Fibroblast of lung (primary cell): ENCODE results near the gene SURF1. TPM values are rescaled to one million over a fixed set of nuclear protein-coding genes. Genes with fewer than 3 reads are reported as not detected.

Source experiments
- DNase-seq, 2 donors: peaks; one replicate each; pipeline versions ENCODE4 v3.0.0 to v3.0.0-alpha.2; 2010; ENCODE audit warnings: low read depth in 2 of 2
- H2AFZ ChIP-seq: 2 replicates; pipeline ENCODE4 v1.5.1; 2012; ENCODE audit warnings: low read length, control low read depth, inconsistent platforms
- H3K27ac ChIP-seq: 2 replicates; pipeline ENCODE4 v1.5.1; 2011; ENCODE audit warnings: low read length, control low read depth; ENCODE audit not compliant: insufficient read depth
- H3K27me3 ChIP-seq: 2 replicates; pipeline ENCODE4 v1.5.1; 2011; ENCODE audit warnings: mild to moderate bottlenecking, low read length; ENCODE audit not compliant: control insufficient read depth, insufficient read depth
- H3K36me3 ChIP-seq: 2 replicates; pipeline ENCODE4 v1.5.1; 2011; ENCODE audit warnings: low read length; ENCODE audit not compliant: control insufficient read depth, insufficient read depth
- H3K4me1 ChIP-seq: 2 replicates; pipeline ENCODE4 v1.5.1; 2011; ENCODE audit warnings: low read length; ENCODE audit not compliant: control insufficient read depth, insufficient read depth; ENCODE audit errors: extremely low read depth
- H3K4me2 ChIP-seq: 2 replicates; pipeline ENCODE4 v1.5.1; 2011; ENCODE audit warnings: low read length, control low read depth; ENCODE audit not compliant: insufficient read depth; ENCODE audit errors: extremely low read depth
- H3K4me3 ChIP-seq, 4 experiments: fragments of 200-600 bp in 1 of 4; sonication (generic) in 1 of 4; replicated peaks in 1 of 4; 2 replicates each; pipeline ENCODE4 v1.5.1; 2011 to 2016; ENCODE audit warnings: low read length in 4 of 4, low read depth in 3 of 4, mild to moderate bottlenecking in 3 of 4, control low read depth in 2 of 4, inconsistent platforms in 1 of 4, mixed read lengths in 1 of 4; ENCODE audit not compliant: insufficient read depth in 1 of 4; ENCODE audit errors: control extremely low read depth in 1 of 4
- H3K79me2 ChIP-seq: 2 replicates; pipeline ENCODE4 v1.5.1; 2012; ENCODE audit warnings: mild to moderate bottlenecking, low read length, inconsistent platforms; ENCODE audit not compliant: control insufficient read depth, insufficient read depth
- H3K9ac ChIP-seq: 2 replicates; pipeline ENCODE4 v1.5.1; 2011; ENCODE audit warnings: mild to moderate bottlenecking, low read length, control low read depth; ENCODE audit not compliant: insufficient read depth
- H3K9me3 ChIP-seq: 2 replicates; pipeline ENCODE4 v1.5.1; 2012; ENCODE audit warnings: low read depth, low read length; ENCODE audit not compliant: control insufficient read depth, insufficient read depth
- H4K20me1 ChIP-seq: 2 replicates; pipeline ENCODE4 v1.5.1; 2011; ENCODE audit warnings: low read length; ENCODE audit not compliant: control insufficient read depth, insufficient read depth; ENCODE audit errors: extremely low read depth
- EZH2 ChIP-seq: IDR thresholded peaks from 2 replicates; pipeline ENCODE4 v1.5.1; 2012; ENCODE audit warnings: low read length, control low read depth, mild to moderate bottlenecking; ENCODE audit errors: missing control alignments
- polyA plus RNA-seq, 2 donors: library from polyadenylated mRNA; depleted of rRNA in 1 of 2; stranded (reverse) in 1 of 2; unstranded in 1 of 2; fragments of >200 nt; gene quantifications; 2 replicates each; pipeline ENCODE4 v1.2.1, GENCODE V29; 2011 to 2012; ENCODE audit warnings: missing spikeins in 1 of 2
- total RNA-seq: library from RNA; depleted of rRNA; stranded (reverse); fragments of >200 nt; gene quantifications from 2 replicates; pipeline ENCODE4 v1.2.1, GENCODE V29; 2014
- TF ChIP-seq, protein P1 (sequence below), 2 donors: IDR thresholded peaks in 1 of 2; conservative IDR thresholded peaks in 1 of 2; 1 replicate in 1 of 2; 2 replicates in 1 of 2; pipeline ENCODE4 v1.5.1; 2011 to 2012; ENCODE audit warnings: low read length in 2 of 2, control low read depth in 1 of 2, inconsistent platforms in 1 of 2, low read depth in 1 of 2, mild to moderate bottlenecking in 1 of 2

Gene SURF1
- total and polyA plus RNA-seq, 2 donors (not counting 1 experiment from before 2014, with no cell fraction given): 27.9 to 31.7 TPM

DNA sequence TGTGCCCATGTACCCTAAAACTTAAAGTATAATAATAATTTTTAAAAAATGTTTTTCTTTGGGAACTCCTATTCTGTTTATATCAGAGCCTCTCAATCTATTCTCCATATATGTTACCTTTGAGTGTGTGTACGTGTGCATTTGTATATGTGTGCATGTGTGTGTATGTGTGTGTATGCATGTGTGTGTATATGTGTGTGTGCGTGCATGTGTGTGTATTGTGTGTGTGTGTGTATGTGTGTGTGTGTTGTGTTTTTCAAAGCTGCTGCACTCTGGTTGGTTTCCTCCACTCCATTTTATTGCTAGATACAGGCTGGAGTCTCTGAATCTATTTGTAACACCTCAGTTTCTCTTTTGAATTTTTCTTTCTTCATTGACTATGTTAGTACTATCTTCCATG, 40.3 kb downstream of the SURF1 start:
- Histone ChIP-seq H3K4me2 (no peak overlapping the region), H3K9ac (no peak overlapping the region), H3K4me3 (no peak overlapping the region), H3K79me2 (no peaks in the 10 kb centered on the region), H3K36me3 (no peaks in the 10 kb centered on the region), H2AFZ (no peak overlapping the region), H4K20me1 (no peaks in the 10 kb centered on the region), H3K4me1 (no peaks in the 10 kb centered on the region), H3K9me3 (no peaks in the 10 kb centered on the region), H3K27me3 (no peaks in the 10 kb centered on the region), H3K27ac (no peak overlapping the region)
- TF ChIP-seq, protein P1, sequence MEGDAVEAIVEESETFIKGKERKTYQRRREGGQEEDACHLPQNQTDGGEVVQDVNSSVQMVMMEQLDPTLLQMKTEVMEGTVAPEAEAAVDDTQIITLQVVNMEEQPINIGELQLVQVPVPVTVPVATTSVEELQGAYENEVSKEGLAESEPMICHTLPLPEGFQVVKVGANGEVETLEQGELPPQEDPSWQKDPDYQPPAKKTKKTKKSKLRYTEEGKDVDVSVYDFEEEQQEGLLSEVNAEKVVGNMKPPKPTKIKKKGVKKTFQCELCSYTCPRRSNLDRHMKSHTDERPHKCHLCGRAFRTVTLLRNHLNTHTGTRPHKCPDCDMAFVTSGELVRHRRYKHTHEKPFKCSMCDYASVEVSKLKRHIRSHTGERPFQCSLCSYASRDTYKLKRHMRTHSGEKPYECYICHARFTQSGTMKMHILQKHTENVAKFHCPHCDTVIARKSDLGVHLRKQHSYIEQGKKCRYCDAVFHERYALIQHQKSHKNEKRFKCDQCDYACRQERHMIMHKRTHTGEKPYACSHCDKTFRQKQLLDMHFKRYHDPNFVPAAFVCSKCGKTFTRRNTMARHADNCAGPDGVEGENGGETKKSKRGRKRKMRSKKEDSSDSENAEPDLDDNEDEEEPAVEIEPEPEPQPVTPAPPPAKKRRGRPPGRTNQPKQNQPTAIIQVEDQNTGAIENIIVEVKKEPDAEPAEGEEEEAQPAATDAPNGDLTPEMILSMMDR (conservative IDR thresholded peaks at IDR 0.05 in 1 of 2, IDR thresholded peaks at IDR 0.05 in 1 of 2; ENCODE audit: low read depth in 1 of 2, low read length in 2 of 2): no peak
- TF ChIP-seq EZH2: no peak
- DNase-seq: no peak

DNA sequence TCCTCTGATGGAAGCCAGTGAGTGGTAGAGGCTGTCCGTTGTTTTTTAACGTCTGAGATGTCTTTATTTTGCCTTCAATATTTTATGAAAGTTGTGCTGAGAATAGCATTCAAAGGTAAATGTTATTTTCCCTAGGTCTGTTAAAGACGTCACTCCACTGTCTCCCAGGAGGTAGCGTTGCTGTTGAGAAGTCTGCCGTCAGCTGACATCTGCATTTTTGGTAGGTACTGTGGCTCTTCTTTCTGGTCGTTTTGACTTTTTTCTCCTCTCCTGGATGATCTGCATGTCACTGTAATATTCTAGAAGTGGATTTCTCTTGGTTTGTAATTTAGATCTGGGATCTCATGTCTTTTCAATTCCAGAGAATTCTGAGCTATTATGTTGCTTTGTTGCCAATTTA, 46.7 kb downstream of the SURF1 start:
- Histone ChIP-seq H3K36me3 (no peaks in the 10 kb centered on the region), H3K9me3 (no peaks in the 10 kb centered on the region), H3K4me3 (no peak overlapping the region), H3K27me3 (no peaks in the 10 kb centered on the region), H3K4me1 (no peaks in the 10 kb centered on the region), H3K4me2 (no peak overlapping the region), H2AFZ (no peak overlapping the region), H3K79me2 (no peaks in the 10 kb centered on the region), H4K20me1 (no peaks in the 10 kb centered on the region), H3K27ac (no peak overlapping the region), H3K9ac (no peak overlapping the region)
- no peak for DNase-seq
- TF ChIP-seq, protein P1 (conservative IDR thresholded peaks at IDR 0.05 in 1 of 2, IDR thresholded peaks at IDR 0.05 in 1 of 2; ENCODE audit: low read depth in 1 of 2, low read length in 2 of 2): no peak
- no peak for TF ChIP-seq EZH2

DNA sequence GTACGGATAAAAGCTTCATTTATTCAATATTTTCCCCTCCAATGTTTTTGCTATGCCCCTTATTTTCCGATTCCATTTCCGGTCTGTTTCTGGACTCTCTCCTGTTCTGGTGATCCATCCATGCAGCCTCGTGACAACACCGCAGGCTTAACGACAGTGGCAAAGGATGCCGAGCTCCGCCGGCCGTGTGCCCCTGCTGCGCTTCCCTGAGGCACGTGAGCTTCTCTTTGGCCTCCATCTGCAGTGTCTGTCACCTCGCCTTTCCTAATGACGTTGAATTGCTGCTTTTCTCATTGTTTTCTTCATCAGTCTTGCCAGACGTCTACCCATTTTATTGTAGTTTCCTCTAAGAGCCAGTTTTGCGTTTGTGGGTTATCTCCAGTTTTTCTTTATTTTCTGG, 49.0 kb downstream of the SURF1 start:
- H3K27me3 ChIP-seq: no peaks in the 10 kb centered on the region
- no peaks in the 10 kb centered on the region for H3K9me3 ChIP-seq
- no peak overlapping the region for H3K9ac ChIP-seq
- H3K4me1 ChIP-seq: no peaks in the 10 kb centered on the region
- no peak overlapping the region for H3K4me3 ChIP-seq
- TF ChIP-seq EZH2: no peak
- TF ChIP-seq, protein P1 (conservative IDR thresholded peaks at IDR 0.05 in 1 of 2, IDR thresholded peaks at IDR 0.05 in 1 of 2; ENCODE audit: low read depth in 1 of 2, low read length in 2 of 2): no peak
- H3K79me2 ChIP-seq: no peaks in the 10 kb centered on the region
- H3K4me2 ChIP-seq: no peak overlapping the region
- no peak overlapping the region for H2AFZ ChIP-seq
- H3K27ac ChIP-seq: no peak overlapping the region
- no peak for DNase-seq
- no peaks in the 10 kb centered on the region for H3K36me3 ChIP-seq
- H4K20me1 ChIP-seq: no peaks in the 10 kb centered on the region
